GM18873 (cell line): ENCODE data around the gene STAU1.
"Not testable (repeated sequence)": the region's sequence is repeated elsewhere in the genome, so short reads cannot be mapped to it uniquely, and the experiment has no call there.

Source experiments
- ATAC-seq: cut with Tn5 transposase; IDR thresholded peaks from one replicate; pipeline ENCODE4 v1.9.1; 2021; ENCODE audit warnings: mild to moderate bottlenecking, moderate library complexity, moderate number of reproducible peaks; ENCODE audit not compliant: unreplicated experiment, low FRiP score

The STAU1 gene

GRCh38 chr20:49167811-49168507 lies 20.2 kb downstream of the STAU1 start:
- ATAC-seq, result no peak

GRCh38 chr20:49166534-49167449 lies 21.3 kb downstream of the STAU1 start:
- no peak for ATAC-seq

- no peak for ATAC-seq
Measured at GRCh38 chr20:49165611-49166010, 22.5 kb downstream of the STAU1 start.

- no peak for ATAC-seq
Measured at GRCh38 chr20:49163696-49164095, 24.4 kb downstream of the STAU1 start.

- no peak for ATAC-seq
Measured at GRCh38 chr20:49161428-49162152, 26.5 kb downstream of the STAU1 start.

GRCh38 chr20:49160057-49160929 lies 27.8 kb downstream of the STAU1 start:
- no peak for ATAC-seq

- no peak for ATAC-seq
Measured at GRCh38 chr20:49157146-49157545, 31.0 kb downstream of the STAU1 start.

GRCh38 chr20:49156481-49156880 lies 31.7 kb downstream of the STAU1 start:
- no peak for ATAC-seq

- no peak for ATAC-seq
Measured at GRCh38 chr20:49151436-49151835, 36.7 kb downstream of the STAU1 start.

GRCh38 chr20:49149281-49150045 lies 38.7 kb downstream of the STAU1 start:
- no peak for ATAC-seq

- no peak for ATAC-seq
Measured at GRCh38 chr20:49148601-49149000, 39.5 kb downstream of the STAU1 start.

GRCh38 chr20:49147296-49147695 lies 40.8 kb downstream of the STAU1 start:
- ATAC-seq, result no peak

GRCh38 chr20:49146442-49147225 lies 41.5 kb downstream of the STAU1 start:
- no peak for ATAC-seq

GRCh38 chr20:49140834-49141233 lies 47.3 kb downstream of the STAU1 start:
- no peak for ATAC-seq

- no peak for ATAC-seq
Measured at GRCh38 chr20:49140411-49140810, 47.7 kb downstream of the STAU1 start.

GRCh38 chr20:49138431-49138830 lies 49.7 kb downstream of the STAU1 start:
- ATAC-seq, result no peak

GRCh38 chr20:49136817-49137571 lies 51.1 kb downstream of the STAU1 start:
- ATAC-seq, result no peak

- not testable (repeated sequence) for ATAC-seq
Measured at GRCh38 chr20:49134797-49135196, 53.3 kb downstream of the STAU1 start.
